ENCODE results near the gene SLC12A6. TPM values are rescaled to one million over a fixed set of nuclear protein-coding genes. Genes with fewer than 3 reads are reported as not detected.

The SLC12A6 gene
- total RNA-seq, 1 experiment from 2014 or later = 15.1 TPM

DNA sequence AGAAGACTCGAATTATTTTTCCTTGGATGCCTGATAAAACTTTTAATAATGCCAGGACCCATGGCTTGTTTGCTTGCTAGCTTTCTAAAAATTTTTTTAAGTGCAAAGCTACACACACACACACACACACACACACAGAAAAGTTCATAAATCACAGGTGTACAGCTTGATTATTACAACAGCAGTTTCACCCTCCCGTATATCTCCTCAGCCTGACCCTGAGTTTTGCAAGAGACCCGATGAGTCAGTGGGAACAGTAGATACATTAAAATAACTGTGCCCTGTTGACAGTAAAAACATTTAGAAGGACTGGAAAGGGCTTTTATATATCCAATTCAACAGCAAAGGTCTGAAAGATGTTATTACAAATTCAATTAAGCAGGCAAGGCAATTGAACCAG, 66.1 kb downstream of the SLC12A6 start:
- H3K4me2 ChIP-seq (ENCODE audit: low read length) = no peak overlapping the region
- no peak for DNase-seq (ENCODE audit: low read depth, low spot score)
- POLR2A ChIA-PET = no interaction called here

More for the DNA sequence above, 66.1 kb downstream of the SLC12A6 start:
- CTCF ChIA-PET = no interaction called here
- RAD21 ChIA-PET (ENCODE audit: low non-redundant PET in 1 of 2, low total read pairs in 2 of 2, uncharacterized antibody in 2 of 2, unreplicated experiment in 2 of 2) = no interaction called here
- H3K9me2 ChIP-seq (ENCODE audit: insufficient read depth) = no peaks in the 10 kb centered on the region
- H3K4me3 ChIP-seq (replicated peaks in 1 of 2; ENCODE audit: low read depth in 1 of 2, low read length in 2 of 2) = no peak overlapping the region
- no peak for TF ChIP-seq ZFX (IDR thresholded peaks at IDR 0.05)
- TF ChIP-seq, protein P1, sequence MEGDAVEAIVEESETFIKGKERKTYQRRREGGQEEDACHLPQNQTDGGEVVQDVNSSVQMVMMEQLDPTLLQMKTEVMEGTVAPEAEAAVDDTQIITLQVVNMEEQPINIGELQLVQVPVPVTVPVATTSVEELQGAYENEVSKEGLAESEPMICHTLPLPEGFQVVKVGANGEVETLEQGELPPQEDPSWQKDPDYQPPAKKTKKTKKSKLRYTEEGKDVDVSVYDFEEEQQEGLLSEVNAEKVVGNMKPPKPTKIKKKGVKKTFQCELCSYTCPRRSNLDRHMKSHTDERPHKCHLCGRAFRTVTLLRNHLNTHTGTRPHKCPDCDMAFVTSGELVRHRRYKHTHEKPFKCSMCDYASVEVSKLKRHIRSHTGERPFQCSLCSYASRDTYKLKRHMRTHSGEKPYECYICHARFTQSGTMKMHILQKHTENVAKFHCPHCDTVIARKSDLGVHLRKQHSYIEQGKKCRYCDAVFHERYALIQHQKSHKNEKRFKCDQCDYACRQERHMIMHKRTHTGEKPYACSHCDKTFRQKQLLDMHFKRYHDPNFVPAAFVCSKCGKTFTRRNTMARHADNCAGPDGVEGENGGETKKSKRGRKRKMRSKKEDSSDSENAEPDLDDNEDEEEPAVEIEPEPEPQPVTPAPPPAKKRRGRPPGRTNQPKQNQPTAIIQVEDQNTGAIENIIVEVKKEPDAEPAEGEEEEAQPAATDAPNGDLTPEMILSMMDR (IDR thresholded peaks at IDR 0.05 in 2 of 3, conservative IDR thresholded peaks at IDR 0.05 in 1 of 3; ENCODE audit: borderline replicate concordance in 1 of 3, insufficient read depth in 1 of 3, low read depth in 2 of 3, low read length in 2 of 3) = no peak
- TF ChIP-seq SP1 (IDR thresholded peaks at IDR 0.05; ENCODE audit: low read depth) = no peak
- TF ChIP-seq, protein P2, sequence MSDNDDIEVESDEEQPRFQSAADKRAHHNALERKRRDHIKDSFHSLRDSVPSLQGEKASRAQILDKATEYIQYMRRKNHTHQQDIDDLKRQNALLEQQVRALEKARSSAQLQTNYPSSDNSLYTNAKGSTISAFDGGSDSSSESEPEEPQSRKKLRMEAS (IDR thresholded peaks at IDR 0.05) = no peak
- no peak for TF ChIP-seq TCF7L2 (IDR thresholded peaks at IDR 0.05; ENCODE audit: borderline replicate concordance, extremely low read depth, insufficient read depth, insufficient read length)
- TF ChIP-seq POLR2A (IDR thresholded peaks at IDR 0.05; ENCODE audit: borderline replicate concordance, extremely low read depth, insufficient read depth, insufficient read length) = no peak
- no peak for TF ChIP-seq SRF (IDR thresholded peaks at IDR 0.05; ENCODE audit: low read depth)
- no peak for TF ChIP-seq CBX3 (IDR thresholded peaks at IDR 0.05; ENCODE audit: low read depth)
- no peak for TF ChIP-seq FOSL1 (IDR thresholded peaks at IDR 0.05; ENCODE audit: low read depth)
- no peak for TF ChIP-seq SIN3A (IDR thresholded peaks at IDR 0.05; ENCODE audit: low read depth)
- no peak for TF ChIP-seq ELF1 (IDR thresholded peaks at IDR 0.05; ENCODE audit: borderline replicate concordance, low read depth)
- TF ChIP-seq EGR1 (IDR thresholded peaks at IDR 0.05; ENCODE audit: low read depth) = no peak
- TF ChIP-seq JUND (IDR thresholded peaks at IDR 0.05) = no peak
- no peak for TF ChIP-seq CEBPB (IDR thresholded peaks at IDR 0.05; ENCODE audit: low read depth)
- no peak for TF ChIP-seq ZNF274 (IDR thresholded peaks at IDR 0.05; ENCODE audit: low read depth, low read length)
- H3K36me3 ChIP-seq (ENCODE audit: control insufficient read depth in 1 of 2, insufficient read depth in 2 of 2, low read length in 2 of 2) = no peaks in the 10 kb centered on the region
- no peaks in the 10 kb centered on the region for H3K79me2 ChIP-seq (ENCODE audit: insufficient read depth, low read length)
- no peaks in the 10 kb centered on the region; the same call in 1 of the 2 replicates for H4K20me1 ChIP-seq (ENCODE audit: insufficient read depth)
- H2AFZ ChIP-seq (ENCODE audit: low read depth, low read length, poor library complexity, severe bottlenecking) = no peak overlapping the region
- H3K27ac ChIP-seq (ENCODE audit: low read depth, low read length) = no peak overlapping the region
- H3K9ac ChIP-seq (ENCODE audit: low read length) = no peak overlapping the region
- no peaks in the 10 kb centered on the region for H3K27me3 ChIP-seq (ENCODE audit: insufficient read depth, low read length)
- no peaks in the 10 kb centered on the region for H3K9me3 ChIP-seq (ENCODE audit: control insufficient read depth in 1 of 2, insufficient read depth in 1 of 2, low read depth in 1 of 2, low read length in 2 of 2)
- H3K4me1 ChIP-seq (ENCODE audit: control insufficient read depth in 1 of 2, insufficient read depth in 2 of 2, low read length in 2 of 2) = no peaks in the 10 kb centered on the region
- BruUV-seq (replicated peaks) = no TSS peak
- no peak for ATAC-seq
- intact Hi-C loops (cut with micrococcal nuclease) = no loop called here
